Fibroblast of skin of abdomen (primary cell): Measurements from ENCODE around the gene SERPINB1.

Experiments used
- DNase-seq: peaks from one replicate; pipeline ENCODE4 v3.0.0-alpha.2; 2013

SERPINB1 gene

DNA sequence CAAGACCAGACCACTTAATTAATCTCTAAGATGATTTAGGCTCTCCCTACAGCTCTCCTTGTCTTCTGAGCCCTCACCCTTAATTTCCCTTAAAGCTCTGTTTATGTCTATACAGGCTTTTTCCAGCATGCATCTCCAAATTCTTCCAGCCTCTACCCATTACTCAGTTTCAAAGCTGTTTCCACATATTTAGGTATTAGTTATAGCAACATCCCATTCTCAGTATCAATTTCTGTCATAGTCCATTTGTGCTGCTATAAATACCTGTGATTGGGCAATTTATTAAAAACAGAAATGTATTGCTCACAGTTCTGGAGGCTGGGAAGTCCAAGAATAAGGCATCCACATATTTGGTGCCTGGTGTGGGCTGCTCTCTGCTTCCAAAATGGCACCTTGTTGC is 2.3 kb upstream of the SERPINB1 start:
- no peak for DNase-seq

DNA sequence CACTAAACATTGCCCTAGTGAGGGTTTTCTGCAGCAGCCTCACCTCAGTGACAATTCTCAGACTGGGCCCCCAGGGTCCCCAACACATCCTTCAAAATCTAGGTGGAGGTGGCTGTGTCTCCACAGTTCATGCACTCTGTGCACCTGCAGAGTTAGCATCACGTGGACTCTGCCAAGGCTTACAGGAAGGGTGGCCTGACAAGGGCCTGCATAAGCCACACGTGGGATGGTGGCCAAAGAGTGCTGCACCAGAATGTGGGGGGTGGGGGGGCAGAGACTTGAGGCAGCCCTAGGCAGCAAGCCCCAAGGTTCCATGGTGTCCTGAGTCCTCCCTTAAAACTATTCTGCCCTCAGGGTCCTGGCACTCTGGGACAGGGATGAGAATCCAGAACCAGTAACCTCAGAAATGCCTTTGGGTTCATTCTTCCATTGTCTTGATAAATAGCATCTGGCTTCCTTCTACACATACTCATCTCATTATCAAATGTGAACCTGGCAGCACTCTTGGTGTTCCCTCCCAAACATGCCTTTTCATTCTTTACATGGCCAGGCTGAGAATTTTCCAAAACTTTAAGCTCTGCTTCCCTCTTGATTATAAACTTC is 1.6 kb upstream of the SERPINB1 start:
- no peak for DNase-seq

DNA sequence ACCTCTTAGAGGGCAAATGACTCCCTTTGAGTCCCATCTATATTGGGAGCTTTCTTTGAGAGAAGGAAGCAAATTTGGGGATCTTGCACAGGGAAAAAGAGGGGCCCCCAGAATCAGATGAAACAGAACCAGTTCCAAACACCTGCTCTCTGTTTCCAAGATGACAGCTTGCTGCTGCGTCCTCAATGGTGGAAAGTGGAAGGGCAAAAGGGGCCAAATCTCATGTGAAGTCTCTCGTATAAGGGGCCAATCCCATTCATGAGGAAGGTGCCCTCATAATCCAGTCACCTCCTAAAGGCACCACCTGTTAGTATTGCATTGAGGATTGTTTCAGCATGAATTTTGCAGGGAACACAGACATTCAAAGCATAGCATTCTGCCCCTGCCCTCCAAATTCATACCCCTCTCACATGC is 483 bp upstream of the SERPINB1 start:
- no peak for DNase-seq

DNA sequence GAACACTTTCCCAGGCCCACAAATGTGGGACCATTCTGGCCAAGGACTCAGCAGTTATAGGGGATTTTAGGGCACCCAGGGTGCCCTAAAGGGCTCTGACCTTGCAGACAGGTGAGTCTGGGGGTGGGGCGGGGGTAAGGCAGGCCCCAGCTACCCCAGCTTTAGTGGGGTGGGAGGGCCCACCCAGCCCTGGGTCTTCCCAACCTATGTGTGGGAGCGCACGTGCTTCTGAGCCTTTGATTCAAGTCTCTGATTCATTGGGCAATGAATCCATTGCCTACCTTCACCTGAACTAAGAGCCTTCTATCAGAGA is 958 bp downstream of the SERPINB1 start:
- no peak for DNase-seq

DNA sequence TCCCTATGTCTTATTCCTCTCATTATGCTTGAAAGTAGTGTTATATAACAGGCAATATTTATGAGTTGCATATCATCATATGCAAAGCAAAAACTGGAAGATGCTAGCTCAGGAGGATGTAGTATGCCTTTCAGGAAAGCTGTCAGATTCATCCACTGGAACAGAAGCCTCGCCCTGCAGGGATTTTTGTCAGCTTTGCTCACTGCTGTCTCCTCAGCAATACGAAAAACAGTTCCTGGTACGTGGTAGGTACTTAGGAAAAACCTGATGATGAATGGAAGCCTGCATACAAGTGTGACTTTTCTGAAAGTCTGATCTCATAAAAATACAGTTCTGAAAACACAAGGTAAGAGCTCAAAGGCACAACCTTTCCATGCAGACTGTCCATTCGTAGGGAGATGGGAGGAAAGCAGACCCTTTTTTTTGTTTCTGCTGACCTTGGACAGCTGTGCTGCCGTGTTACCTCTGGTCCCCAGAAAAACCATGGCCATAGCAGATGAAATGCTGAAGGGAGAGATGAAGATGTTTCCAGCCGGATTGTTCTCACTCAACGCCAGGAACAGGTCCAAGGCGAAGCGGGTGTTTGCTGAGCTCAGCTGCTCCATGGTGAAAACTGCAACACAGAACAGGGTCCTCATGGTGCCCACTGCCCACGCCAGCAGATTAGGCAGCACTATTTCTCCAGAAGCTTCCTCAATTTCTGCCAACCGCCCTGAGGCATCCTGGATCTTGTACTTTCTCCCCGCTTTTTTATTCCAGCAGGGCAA is 1.5 kb downstream of the SERPINB1 start:
- no peak for DNase-seq

DNA sequence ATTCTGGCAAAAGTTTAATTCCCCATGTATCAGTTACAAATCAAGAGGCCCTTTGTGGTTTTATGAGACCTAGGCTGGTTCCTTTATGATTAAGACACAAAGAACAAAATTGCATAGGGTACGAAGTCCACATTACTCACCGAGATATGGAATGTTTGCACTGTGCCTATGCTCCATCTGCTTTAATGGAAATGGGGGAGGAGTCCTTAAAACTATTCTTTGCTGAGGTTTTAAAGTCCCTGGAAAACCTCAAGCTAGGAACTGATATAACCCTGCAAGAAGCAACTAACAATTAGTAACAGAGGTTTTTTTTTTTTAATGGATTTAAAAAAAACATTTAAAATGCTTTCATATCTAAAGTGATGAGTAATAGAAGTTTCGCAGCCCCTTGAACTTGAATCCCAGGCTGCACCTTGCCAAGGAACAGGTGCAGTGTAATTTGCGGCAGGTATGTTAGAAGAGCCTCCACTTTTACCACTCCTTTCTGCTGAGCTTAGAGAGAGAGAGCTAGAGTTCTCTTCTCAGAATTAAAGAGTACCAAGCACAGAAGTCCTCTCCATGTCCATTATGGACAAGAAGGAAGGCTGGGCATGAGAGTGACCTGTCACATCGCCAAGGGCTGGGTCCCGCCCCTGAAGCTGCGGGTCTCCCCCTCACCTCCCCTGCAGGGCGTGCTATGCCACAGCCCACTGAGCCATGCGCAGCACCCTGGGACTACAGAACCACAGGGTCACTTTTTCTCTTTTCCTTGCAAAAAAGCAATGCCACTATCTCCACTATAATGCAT is 2.3 kb downstream of the SERPINB1 start:
- peak; percentile 92 for DNase-seq

DNA sequence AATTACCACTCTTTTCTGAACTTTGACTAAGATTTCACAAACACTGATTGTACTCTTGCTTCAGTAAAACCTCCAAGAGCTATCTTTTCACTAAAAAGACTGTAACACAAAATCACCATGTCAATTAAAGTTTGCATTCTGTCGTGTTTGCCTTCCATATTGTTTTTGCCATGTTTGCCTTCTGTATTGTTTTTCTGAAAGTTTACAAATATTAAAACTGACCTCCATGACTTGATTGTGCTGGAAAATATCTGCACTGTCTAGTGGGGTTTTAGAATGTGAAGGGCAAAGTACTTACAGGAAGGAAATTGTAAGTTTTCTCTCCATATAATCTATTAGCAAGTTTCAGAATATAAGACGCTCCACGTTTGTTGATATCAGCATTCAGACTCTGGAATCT is 3.4 kb downstream of the SERPINB1 start:
- no peak for DNase-seq

DNA sequence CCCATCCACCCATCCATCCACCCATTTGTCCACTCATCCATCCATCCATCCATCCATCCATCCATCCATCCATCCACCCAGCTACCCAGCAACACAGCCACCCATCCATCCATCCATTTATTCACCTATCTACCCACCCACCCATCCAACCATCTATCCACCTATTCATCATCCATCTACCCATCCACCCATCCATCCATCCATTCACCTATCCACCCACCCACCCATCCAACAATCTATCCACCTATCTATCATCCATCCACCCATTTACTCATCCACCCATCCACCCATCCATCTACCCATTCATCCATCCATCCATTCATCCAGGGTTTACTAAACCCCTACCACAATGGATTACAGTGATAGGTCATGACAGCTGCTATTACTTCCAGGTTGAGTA is 7.4 kb downstream of the SERPINB1 start:
- no peak for DNase-seq

DNA sequence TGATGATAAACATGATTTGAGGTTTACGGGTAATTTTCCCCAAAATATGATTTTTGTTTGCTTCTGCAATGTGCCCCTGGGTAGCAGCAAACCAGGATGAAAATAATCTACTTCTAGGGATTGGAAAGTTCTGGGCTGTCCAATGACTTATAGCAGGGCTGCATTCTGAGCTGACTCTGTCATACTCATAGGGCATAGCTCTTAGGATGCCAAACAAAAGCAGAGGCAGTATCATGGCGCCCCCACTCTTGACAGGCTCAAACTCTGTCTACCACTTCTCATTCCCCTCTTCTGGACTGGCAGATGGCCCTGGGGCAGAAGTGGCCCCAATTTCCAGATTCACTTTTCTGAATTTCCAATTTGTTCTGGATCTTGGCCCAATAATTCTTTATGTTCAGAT is 10.3 kb downstream of the SERPINB1 start:
- no peak for DNase-seq

DNA sequence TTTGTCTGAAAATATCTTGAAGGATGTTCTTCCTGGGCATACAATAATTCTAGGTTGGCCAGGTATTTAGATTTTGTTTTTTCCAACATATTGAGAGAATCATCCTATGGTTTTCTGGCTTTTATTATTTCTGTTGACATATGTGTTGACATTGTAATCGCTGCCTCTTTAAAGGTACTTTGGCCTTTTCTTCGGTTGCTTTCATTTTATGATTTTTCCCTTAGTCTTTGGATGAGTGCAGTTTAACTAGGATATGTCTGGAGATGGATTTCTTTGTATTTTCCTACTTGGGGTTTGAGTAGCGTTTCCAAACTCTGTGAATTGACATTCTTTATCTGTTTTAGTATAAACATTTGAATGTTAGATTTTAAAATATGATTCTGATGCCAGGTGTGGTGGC is 11.5 kb downstream of the SERPINB1 start:
- no peak for DNase-seq

DNA sequence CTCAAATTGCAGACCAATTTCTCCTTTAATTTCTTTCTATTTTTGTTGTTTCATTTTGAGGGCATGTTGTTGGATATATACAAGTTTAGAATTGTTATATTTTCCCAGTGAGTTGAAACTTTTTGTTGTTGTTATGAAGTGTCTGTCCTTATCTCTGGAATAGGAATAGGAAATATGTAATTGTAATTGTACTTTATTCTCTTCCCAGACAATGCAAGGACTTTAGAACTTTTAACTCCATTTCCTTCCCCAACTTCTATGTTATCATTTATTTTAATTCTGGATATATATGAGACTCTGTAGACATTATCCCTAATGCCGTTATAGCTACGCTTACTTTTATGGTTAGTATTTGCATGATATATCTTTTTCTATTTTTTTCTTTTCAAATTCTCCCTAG is 12.4 kb downstream of the SERPINB1 start:
- no peak for DNase-seq

DNA sequence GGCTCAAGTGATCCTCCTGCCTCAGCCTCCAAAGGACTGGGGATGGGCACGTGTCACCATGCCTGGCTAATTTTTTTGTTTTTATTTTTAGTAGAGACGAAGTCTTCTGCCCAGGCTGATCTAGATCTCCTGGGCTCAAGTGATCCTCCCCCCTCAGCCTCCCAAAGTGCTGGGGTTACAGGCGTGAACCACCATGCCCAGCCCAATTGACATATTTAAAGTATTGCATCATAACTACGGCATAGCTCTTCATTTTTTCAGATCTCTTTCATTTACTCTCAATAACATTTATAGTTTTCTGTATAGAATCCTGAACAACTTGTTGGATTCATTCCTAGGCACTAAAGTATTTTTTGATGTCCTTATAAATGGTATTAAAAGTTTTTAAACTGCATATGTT is 13.0 kb downstream of the SERPINB1 start:
- no peak for DNase-seq

DNA sequence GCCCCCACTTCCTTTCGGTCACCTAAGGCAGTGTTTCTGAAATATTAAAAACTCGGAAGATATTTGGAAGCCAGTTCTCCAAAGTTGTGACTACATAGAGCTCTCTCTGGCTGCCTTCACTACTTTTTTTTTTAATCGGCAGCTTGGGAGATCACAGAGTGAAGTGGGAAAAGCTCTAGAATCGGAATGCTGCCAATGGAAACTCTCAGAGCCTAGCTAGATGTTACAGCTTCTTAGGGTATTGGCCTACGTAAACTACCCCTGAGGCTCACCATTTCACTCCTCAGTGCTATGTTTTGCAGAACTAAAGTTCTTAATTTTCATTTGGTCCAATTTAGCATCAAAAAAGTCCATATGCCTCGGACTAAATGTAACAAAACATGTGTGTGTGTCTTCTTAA is 14.5 kb downstream of the SERPINB1 start:
- no peak for DNase-seq

DNA sequence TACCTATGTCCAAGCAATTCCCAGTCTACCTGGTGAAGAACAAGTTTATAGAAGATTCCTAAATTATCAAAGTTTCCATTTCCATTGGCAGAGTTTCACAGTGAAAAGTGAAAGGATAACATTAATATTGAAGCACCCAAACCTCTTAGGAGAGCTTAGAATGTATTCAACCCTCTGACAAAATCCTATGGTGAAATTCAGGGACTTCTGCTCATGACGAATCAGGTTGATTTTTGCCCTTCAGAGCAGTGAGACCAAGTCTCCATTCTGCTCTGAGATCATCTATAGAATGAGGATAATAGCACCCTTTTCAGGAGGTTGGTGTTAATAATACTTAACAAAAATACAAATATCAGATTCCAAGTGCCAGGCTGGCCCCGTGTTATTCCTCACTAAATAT is 15.5 kb downstream of the SERPINB1 start:
- no peak for DNase-seq

DNA sequence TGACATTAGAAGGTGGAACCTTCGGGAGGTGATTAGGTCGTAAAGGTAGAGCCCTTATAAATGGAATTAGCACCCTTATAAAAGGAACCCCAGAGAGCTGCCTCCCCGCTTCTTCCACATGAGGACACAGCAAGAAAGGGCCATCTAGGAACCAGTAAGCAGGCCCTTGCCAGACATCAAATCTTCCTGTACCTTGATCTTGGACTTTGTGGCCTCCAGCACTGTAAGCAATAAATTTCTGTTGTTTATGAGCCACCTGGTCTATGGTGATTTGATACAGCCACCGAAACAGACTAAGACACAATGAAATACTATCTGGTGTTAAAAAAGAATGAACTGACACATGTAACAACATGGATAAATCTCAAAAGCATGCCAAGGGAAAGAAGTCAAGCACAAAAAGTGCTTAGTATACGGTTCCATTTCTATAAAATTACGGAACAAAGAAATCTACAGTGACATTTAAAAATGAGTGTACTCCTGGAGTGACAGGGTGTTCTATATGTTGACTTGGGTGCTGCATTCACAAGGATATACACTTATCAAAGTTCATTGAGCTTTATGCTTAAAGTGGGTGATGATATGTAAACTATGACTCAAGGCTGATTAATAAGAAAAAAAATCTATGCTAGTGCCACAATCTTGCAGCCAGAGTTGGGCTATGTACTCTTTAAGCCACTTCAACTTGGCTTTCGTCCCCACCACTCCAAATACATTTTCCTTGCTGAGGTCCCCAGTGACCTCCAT is 18.4 kb downstream of the SERPINB1 start:
- DNase-seq: no peak

DNA sequence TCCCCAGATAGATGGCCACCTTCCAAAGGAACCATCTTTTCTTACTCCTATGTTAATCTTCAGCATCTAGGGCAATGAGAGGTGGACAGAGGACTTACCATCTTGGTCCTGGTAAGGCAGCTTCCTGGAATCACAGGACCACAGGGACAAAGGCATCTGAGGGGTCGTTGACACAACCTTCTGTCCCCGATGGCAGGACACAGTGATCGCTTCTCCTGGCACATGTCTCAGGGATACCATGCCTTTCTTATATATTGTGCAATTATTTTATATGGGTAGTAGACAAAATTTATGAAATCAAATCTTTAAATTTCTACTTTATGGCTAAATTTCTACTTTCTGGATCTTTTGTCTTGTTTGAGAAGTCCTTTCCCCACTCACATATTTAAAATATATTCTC is 20.1 kb downstream of the SERPINB1 start:
- no peak for DNase-seq

DNA sequence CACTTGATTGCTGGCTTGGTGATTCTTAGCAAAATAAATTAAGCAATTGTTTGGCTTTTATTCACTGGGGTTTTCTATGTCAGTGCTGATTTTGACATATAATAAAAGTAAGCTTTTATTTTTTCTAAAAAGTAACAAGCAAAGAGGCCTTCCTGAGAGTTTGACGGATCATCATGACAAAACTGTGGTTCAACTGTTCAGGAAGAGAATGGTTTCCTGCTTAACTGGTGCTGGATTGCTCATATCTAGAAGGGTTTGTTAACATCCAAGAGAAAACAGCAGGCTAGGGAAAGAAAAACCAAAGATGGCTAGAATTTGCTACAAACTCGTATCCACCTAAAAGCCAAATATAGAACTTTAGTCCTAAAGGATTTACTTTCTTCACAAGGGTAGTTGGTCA is 21.2 kb downstream of the SERPINB1 start:
- no peak for DNase-seq

DNA sequence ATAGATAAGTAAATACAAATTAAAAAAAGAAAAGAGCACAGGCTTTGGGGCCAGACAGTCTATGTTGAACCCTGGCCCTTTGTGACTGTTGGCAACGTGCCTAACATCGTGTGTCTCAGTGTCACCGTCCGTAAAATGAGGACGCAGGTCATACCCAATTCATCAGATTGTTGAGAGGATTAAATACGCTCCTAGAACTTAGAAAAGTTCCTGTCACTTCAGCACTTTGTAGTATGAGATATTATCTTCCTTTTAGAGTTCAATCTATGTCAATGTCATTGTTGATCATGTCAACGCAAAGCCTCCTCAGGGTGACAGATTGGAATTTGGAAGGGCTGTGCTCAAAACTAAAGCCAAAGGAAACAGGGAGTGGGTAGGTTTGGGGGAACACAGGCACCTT is 21.7 kb downstream of the SERPINB1 start:
- DNase-seq: no peak

DNA sequence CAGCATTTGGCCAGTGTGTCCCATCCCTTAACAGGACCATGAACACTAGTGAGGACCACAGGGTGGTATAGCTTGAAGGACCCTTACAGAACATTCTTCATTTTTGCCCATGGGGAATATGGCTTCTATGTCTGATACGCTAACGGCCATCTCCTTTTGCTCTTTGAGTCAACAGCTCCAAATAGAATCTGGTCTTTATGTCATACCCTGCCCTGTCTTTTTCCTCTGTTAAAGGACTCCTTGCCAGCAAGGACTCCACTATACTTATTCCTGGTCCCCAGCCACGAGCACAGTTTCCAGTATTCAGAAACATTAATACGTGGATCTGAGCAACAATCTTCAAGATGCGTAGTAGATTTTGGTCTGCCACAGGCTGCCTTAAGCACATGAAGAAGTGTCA is 22.5 kb downstream of the SERPINB1 start:
- DNase-seq: no peak

DNA sequence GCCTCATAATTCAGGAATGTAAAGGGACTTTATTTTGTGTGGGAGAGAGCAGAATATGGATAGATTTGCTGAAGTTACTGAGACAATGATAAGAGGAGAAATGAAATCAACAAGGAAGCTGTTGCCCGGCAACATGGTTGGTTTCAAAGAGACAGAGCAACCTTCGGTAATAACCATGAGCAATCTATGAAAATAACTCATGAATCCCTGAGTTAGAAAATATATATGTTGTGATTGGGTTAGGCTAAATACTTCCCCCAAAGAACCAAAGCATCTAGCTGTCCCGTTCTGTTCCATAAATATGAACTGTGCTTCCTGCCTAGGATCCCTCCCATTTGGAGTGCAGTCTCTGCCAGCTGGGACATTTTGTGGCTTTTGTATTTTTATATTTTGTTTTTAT is 23.1 kb downstream of the SERPINB1 start:
- DNase-seq: peak; percentile 29

DNA sequence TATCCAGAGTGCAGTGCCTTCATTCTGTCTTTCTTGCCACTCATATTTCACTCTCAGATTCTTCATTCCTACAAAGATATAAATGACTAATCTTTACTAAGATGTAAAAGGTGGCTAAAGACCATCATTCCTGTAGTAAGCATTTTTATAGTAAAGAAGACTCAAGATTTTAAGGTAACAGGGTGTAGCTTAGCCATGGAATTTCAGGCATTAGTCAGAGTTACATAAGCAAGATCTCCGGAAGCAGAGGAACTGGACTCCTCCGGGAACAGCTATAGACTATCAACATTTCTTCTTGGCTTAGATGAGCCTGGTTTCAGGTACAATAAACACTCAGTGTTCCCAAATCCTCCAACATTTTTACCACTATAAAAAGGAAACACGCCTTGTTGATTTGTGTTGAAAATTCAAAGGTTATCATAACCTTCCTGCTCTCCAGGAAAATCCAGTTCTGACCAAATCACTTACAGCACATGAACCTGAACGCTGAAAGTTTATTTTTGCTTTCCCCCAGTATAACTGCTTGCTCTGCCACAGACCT is 23.7 kb downstream of the SERPINB1 start:
- peak; percentile 45 for DNase-seq

DNA sequence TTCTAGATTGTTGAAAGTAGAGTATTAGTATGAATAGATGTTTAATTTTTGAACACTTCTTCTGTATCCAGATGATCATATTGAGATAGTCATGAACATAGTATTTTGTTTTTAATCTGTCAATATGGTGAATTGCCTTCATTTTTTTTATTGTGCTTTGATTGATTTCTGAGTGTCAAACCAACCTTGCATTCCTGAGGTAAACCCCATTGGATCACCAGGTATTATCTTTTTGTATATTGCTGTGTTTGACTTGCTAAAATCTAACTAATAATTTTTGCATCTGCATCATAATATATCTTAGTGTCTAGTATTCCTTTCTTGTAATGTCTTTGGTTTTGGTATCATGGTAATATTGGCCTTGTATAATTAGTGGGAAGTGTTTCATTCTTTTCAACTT is 25.5 kb downstream of the SERPINB1 start:
- DNase-seq: no peak

DNA sequence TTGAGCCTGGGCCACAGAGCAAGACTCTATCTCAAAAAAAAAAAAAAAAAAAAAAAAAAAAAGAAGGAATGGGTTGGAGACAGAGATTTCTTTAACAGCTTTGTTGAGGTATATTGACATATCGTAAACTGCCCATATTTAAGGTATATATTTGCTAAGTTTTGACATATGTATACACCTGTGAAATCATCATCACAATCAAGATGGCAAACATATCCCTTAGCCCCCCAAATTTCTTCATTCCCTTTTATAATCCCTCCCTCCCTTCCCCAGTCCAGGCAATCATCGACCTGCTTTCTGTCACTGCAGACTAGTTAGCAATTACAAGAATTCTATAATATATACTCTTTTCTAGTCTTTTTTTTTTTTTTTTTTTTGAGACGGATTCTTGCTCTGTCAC is 29.0 kb downstream of the SERPINB1 start:
- no peak for DNase-seq
